Nephron (organoid): ENCODE measurements around the gene PHLPP1.
A peak's percentile ranks its signal among the peaks of the same experiment; 100 is the strongest.

Experiments
- H3K27ac Mint-ChIP-seq, 3 experiments: 2 replicates each; pipeline ENCODE4 v1.8.0; 2020; ENCODE audit warnings: mixed read lengths in 3 of 3, mild to moderate bottlenecking in 2 of 3, moderate library complexity in 1 of 3
- H3K27me3 Mint-ChIP-seq: 2 replicates; pipeline ENCODE4 v1.8.0; 2021; ENCODE audit warnings: low read depth, mild to moderate bottlenecking, moderate library complexity, mixed read lengths
- H3K36me3 Mint-ChIP-seq: 2 replicates; pipeline ENCODE4 v1.8.0; 2020; ENCODE audit warnings: low read depth, mixed read lengths
- H3K4me1 Mint-ChIP-seq: 2 replicates; pipeline ENCODE4 v1.8.0; 2020; ENCODE audit warnings: mixed read lengths
- H3K4me3 Mint-ChIP-seq, 3 experiments: 2 replicates each; pipeline ENCODE4 v1.8.0; 2020; ENCODE audit warnings: mild to moderate bottlenecking in 3 of 3, mixed read lengths in 3 of 3, moderate library complexity in 2 of 3
- H3K9me3 Mint-ChIP-seq: 2 replicates; pipeline ENCODE4 v1.8.0; 2020; ENCODE audit warnings: mixed read lengths
- CTCF ChIP-seq, 3 experiments: fragments of 200-600 bp; sonication (generic); IDR thresholded peaks; one replicate each; pipeline ENCODE4 v1.5.0; 2021; ENCODE audit warnings: antibody characterized with exemption in 3 of 3; ENCODE audit not compliant: unreplicated experiment in 3 of 3

Gene PHLPP1

GRCh38 chr18:62852851-62853250 lies 137.5 kb downstream of the PHLPP1 start:
- no peaks in the 10 kb centered on the region for H3K9me3 Mint-ChIP-seq
- H3K27me3 Mint-ChIP-seq, result no peaks in the 10 kb centered on the region
- no peaks in the 10 kb centered on the region for H3K36me3 Mint-ChIP-seq
- H3K4me1 Mint-ChIP-seq, result peaks cover 19% of the 10 kb centered on the region
- no peak overlapping the region for H3K4me3 Mint-ChIP-seq
- no peak overlapping the region for H3K27ac Mint-ChIP-seq
- TF ChIP-seq CTCF (IDR thresholded peaks at IDR 0.05; ENCODE audit: unreplicated experiment in 3 of 3), result no peak

GRCh38 chr18:62856294-62856693 lies 141.0 kb downstream of the PHLPP1 start:
- peaks cover 29% of the 10 kb centered on the region for H3K4me1 Mint-ChIP-seq
- H3K27me3 Mint-ChIP-seq, result no peaks in the 10 kb centered on the region
- no peak for TF ChIP-seq CTCF (IDR thresholded peaks at IDR 0.05; ENCODE audit: unreplicated experiment in 3 of 3)
- no peak overlapping the region for H3K4me3 Mint-ChIP-seq
- no peaks in the 10 kb centered on the region for H3K9me3 Mint-ChIP-seq
- no peaks in the 10 kb centered on the region for H3K36me3 Mint-ChIP-seq
- peak overlapping the region in 1 of 3 experiments; percentile 74 for H3K27ac Mint-ChIP-seq

- Mint-ChIP-seq H3K27me3 (no peaks in the 10 kb centered on the region), H3K27ac (no peak overlapping the region), H3K9me3 (no peaks in the 10 kb centered on the region), H3K36me3 (peaks cover 1% of the 10 kb centered on the region), H3K4me3 (no peak overlapping the region), H3K4me1 (peaks cover 29% of the 10 kb centered on the region)
- TF ChIP-seq CTCF (IDR thresholded peaks at IDR 0.05; ENCODE audit: unreplicated experiment in 3 of 3), result no peak
Measured at GRCh38 chr18:62857263-62857976, 142.1 kb downstream of the PHLPP1 start.

GRCh38 chr18:62860062-62860461 lies 144.7 kb downstream of the PHLPP1 start:
- Mint-ChIP-seq H3K27me3 (no peaks in the 10 kb centered on the region), H3K36me3 (peaks cover 11% of the 10 kb centered on the region), H3K4me3 (no peak overlapping the region), H3K27ac (no peak overlapping the region), H3K4me1 (peaks cover 26% of the 10 kb centered on the region), H3K9me3 (no peaks in the 10 kb centered on the region)
- TF ChIP-seq CTCF (IDR thresholded peaks at IDR 0.05; ENCODE audit: unreplicated experiment in 3 of 3), result no peak

- no peak overlapping the region for H3K27ac Mint-ChIP-seq
- peaks cover 22% of the 10 kb centered on the region for H3K4me1 Mint-ChIP-seq
- H3K36me3 Mint-ChIP-seq, result peaks cover 11% of the 10 kb centered on the region
- H3K4me3 Mint-ChIP-seq, result no peak overlapping the region
- no peaks in the 10 kb centered on the region for H3K27me3 Mint-ChIP-seq
- TF ChIP-seq CTCF (IDR thresholded peaks at IDR 0.05; ENCODE audit: unreplicated experiment in 3 of 3), result no peak
- no peaks in the 10 kb centered on the region for H3K9me3 Mint-ChIP-seq
Measured at GRCh38 chr18:62862466-62862865, 147.1 kb downstream of the PHLPP1 start.

- Mint-ChIP-seq H3K4me1 (peaks cover 21% of the 10 kb centered on the region), H3K27me3 (no peaks in the 10 kb centered on the region), H3K27ac (no peak overlapping the region), H3K9me3 (no peaks in the 10 kb centered on the region), H3K36me3 (peaks cover 11% of the 10 kb centered on the region), H3K4me3 (no peak overlapping the region)
- TF ChIP-seq CTCF (IDR thresholded peaks at IDR 0.05; ENCODE audit: unreplicated experiment in 3 of 3), result no peak
Measured at GRCh38 chr18:62863579-62864001, 148.2 kb downstream of the PHLPP1 start.
